Spleen (tissue), 7 donors: Measurements from ENCODE around the gene NDE1.

Experiments used
- POLR2AphosphoS5 ChIP-seq, 3 donors: sonication (generic); formaldehyde crosslinking; IDR thresholded peaks; one replicate each; pipeline ENCODE4 v1.5.1; 2017; ENCODE audit warnings: antibody characterized with exemption in 3 of 3
- TF ChIP-seq, protein P1 (sequence below), 11 experiments: fragments of 200-600 bp in 7 of 11; fragments of 450-650 bp in 4 of 11; sonication (generic) in 4 of 11; IDR thresholded peaks in 8 of 11; conservative IDR thresholded peaks in 3 of 11; 1 replicate in 7 of 11; 2 replicates in 4 of 11; pipeline versions ENCODE4 v1.4.0 to v1.8.0; 2016 to 2021; ENCODE audit warnings: antibody characterized with exemption in 11 of 11, inconsistent platforms in 4 of 11, mild to moderate bottlenecking in 1 of 11
- donor health status: DM: no; HTN: no; CAD: no; lungs with moderate emphysema.
- donor health status: DM: no; HTN: no; CAD: no.
- donor health status: DM: no; HTN: no; CAD: no.

DNA sequence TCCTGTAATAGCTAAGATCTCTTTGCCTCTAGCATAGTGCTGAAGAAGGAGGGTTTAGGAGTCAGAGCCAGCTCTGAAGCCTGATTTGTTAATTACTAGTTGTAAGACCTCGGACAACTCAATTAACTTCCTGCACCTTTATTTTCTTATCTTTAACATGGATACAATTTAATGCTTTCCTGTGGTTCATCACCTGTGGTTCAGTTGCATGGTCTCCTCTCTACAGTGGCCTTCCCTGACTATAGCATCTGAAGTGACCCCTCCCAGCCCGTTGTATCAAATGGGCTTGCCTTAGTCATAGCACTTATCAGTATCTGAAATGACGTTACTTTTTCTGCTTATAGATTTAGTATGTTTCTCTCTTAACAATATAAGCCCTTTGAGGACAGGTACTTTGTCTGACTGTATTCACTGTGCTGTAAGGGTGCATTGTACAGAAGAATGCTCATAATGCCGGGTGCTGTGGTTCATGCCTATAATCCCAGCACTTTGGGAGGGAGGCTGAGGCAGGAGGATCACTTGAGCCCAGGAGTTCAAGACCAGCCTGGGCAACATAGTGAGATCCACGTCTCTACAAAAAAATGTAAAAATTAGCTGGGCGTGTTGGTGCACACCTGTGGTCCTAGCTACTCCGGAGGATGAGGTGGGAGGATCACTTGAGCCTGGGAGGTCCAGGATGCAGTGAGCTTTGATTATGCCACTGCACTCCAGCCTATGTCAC lies 2.6 kb upstream of the NDE1 start:
- TF ChIP-seq, protein P1, sequence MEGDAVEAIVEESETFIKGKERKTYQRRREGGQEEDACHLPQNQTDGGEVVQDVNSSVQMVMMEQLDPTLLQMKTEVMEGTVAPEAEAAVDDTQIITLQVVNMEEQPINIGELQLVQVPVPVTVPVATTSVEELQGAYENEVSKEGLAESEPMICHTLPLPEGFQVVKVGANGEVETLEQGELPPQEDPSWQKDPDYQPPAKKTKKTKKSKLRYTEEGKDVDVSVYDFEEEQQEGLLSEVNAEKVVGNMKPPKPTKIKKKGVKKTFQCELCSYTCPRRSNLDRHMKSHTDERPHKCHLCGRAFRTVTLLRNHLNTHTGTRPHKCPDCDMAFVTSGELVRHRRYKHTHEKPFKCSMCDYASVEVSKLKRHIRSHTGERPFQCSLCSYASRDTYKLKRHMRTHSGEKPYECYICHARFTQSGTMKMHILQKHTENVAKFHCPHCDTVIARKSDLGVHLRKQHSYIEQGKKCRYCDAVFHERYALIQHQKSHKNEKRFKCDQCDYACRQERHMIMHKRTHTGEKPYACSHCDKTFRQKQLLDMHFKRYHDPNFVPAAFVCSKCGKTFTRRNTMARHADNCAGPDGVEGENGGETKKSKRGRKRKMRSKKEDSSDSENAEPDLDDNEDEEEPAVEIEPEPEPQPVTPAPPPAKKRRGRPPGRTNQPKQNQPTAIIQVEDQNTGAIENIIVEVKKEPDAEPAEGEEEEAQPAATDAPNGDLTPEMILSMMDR (IDR thresholded peaks at IDR 0.05 in 8 of 11, conservative IDR thresholded peaks at IDR 0.05 in 3 of 11): no peak
- no peak for TF ChIP-seq POLR2AphosphoS5 (IDR thresholded peaks at IDR 0.05)
